NCI-H774 (cell line): ENCODE measurements around the gene HSPA9.

Experiments used
- DNase-seq: peaks from one replicate; lab custom pipeline; 2025; lab: John Stamatoyannopoulos, UW

HSPA9 gene

DNA sequence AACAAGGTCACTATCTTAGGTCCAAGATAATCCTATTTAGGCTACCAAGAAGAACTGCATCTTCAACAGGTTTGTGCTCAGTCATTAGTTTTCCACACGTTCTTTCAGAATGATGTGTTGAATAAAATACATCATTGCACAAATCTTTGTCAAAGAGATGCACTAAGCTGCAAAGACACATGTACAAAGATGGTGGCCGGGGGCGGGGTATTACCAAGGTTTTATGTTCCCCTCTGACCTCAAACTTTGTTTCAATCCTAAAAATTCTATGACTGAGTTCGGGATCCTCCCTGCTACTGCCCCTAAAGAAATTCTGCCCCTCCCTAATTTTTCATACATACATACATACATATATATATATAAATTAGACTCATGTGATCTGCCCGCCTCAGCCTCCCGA, 14.2 kb downstream of the HSPA9 start:
- DNase-seq = no peak

DNA sequence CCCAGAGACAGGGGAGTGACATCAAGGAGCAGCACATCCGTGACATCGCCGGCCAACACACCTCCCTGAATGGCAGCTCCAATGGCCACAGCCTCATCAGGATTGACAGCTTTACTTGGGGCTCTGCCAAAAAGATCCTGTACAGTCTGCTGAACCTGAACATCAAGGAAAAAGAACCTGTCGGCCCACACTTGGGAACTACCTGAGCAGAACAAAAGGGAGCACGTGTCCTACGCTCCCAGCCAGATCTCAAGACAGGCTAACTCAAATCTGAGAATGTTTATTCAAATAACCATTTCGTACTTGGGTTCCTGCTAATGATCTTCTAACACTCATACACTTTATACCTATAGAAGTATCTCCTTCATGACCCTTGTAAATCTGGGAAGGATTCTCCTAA, 15.3 kb downstream of the HSPA9 start:
- no peak for DNase-seq

DNA sequence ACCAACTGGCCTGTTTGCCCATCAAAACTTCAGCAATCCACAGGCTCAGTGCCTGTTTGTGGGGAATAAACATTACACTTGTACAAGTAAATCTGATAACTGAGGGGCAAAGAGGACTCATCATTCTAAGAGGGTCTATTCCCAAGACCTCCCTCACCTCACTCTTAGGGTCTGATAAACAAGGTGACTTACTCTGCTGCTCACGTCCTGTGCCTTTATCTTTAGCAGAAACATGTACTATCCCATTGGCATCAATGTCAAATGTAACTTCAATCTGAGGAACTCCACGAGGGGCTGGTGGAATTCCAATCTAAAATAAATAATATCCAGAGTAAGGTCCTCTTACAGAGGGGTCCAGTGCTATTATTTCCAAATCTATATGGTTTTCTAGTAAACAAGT, 17.5 kb downstream of the HSPA9 start:
- DNase-seq = no peak

DNA sequence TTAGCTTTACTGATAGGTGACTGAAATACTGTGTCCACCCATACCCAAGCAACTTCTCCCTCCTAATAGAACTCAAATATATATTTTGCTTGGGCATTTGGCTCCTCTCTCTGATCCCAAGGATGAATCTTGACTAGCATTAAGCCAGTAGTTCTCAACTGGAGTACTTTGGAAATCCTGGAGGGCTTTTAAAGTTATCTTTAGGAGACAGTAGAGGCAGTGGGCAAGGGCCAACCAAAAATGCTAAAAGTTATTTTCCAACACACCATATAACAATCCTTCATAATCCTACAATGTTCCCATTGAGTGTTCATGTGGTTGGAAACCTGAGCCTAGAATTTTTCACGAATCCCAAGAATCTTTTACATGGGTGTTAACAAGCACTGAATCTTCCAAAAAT, 21.1 kb downstream of the HSPA9 start:
- DNase-seq = no peak

DNA sequence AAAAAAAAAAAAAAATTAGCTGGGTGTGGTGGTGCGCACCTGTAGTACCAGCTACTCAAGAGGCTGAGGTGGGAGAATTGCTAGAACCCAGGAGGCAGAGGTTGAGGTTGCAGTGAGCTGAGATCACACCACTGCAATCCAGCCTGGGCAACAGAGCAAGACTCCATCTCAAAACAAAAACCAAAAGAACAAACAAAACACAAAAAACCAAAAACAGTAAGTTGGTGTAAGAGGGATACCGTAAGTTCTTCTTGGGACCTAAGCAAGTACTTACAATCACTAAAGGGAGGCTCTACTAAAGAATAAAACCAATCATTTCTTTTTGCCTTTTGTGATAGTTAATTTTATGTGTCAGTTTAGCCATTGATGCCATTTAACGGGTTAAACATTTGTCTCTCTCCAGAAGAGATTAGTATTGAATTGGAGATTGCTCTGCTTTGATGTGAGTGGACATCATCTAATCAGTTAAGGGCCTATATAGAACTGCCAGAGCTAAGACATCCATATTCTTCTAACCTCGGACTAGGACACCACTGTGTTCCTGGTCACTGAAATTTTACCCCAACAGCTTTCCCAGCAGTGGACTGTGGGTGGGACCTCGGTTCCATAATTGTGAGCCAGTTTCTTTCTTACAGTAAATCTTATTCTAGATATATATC, 21.6 kb downstream of the HSPA9 start:
- DNase-seq = no peak

DNA sequence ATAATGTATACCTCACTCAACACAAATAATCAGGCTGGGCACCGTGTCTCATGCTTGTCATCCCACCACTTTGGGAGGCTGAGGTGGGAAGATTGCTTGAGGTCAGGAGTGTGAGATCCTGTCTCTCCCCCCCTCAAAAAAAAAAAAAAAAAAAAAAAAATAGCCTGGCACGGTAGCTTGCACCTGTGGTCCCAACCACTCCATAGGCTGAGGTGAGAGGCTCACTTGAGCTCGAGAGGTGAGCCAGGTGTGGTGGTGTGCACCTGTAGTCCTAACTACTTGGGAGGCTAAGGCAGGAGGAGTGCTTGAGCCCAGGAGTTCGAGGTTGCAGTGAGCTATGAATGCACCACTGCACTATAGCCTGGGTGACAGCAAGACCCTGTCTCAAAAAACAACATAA, 22.5 kb downstream of the HSPA9 start:
- DNase-seq = no peak

DNA sequence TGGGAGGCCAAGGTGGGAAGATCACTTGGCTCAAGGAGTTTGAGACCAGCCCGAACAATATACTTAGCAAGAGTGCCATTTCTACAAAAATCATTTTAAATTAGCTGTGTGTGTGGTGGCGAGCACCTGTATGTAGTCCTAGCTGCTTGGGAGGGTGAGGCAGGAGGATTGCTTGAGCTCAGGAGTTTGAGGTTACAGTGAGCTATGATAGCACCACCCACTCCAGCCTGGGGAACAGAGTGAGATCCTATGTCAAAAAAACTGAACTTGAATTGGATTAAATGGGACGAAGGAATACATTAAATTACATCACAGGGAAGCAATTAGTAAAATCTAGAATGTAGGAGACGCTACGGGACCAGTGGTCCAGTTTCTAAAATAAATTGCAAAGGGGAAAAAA, 25.8 kb downstream of the HSPA9 start:
- no peak for DNase-seq

DNA sequence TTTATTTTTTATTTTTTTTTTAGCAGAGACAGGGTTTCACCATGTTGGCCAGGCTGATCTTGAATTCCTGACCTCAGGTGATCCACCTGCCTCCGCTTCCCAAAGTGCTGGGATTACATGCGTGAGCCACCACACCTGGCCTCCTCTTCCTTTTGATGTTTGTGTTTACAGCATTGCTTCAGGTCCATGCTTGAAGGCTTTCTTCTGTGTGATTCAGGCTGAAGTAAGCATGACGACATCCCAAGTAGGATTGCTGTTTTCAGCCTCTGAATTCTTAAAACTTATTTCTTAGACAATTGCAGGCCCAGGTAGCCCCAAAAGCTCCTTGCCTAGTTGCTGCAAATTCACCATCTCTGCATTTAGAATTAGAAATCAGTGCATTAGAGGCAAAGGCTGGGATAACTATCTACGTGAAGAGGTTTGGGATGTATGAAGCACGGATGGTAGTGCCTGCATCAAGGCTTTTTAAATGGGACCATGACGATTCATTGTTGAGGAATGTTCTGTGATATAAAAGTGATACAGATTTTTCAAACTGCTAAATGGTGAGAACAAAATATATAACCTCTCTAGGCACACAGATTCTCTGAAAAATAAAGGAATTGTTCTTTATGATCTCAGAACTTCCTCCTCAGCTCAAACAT, 29.2 kb downstream of the HSPA9 start:
- DNase-seq = no peak

DNA sequence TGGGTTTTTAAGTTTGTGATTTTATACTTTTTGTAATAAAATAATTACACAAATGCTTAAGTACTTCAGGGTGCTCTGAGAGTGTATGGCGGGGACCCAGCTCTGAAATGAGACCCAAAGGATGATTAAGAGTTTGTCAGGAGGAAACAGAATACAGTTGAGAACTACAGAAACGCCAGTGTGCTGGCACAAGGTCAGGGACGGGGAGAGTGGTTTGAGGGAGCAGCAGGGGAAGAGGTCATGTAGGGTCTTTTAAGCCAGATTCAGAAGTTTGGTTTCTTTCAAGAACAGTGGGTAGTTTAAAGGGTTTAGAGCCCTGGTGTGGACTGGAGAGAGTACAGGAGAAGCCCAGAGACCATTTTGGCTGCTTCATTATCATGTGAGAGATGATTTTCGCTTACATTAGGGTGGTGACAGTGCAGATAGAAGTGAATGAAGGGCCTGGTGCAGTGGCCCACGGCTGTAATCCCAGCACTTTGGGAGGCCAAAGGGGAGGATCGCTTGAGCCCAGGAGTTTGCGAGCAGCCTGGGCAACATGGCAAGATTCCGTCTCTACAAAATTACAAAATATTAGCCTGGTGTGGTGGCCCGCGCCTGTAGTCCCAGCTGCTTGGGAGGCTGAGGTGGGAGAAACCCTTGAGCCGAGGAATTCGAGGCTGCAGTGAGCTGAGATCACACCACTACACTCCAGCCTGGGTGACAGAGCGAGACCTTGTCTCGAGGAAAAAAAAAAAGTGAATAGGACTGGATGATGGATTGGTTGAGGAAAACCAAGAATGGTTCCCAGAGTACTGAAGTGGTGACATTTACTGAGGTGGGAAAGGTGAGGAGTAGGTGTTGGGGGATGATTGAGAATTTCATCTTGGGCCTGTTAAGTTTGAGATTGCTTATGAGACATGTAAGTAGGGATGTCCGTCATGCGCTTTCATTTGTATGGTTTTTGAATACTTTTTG, 30.7 kb downstream of the HSPA9 start:
- no peak for DNase-seq

DNA sequence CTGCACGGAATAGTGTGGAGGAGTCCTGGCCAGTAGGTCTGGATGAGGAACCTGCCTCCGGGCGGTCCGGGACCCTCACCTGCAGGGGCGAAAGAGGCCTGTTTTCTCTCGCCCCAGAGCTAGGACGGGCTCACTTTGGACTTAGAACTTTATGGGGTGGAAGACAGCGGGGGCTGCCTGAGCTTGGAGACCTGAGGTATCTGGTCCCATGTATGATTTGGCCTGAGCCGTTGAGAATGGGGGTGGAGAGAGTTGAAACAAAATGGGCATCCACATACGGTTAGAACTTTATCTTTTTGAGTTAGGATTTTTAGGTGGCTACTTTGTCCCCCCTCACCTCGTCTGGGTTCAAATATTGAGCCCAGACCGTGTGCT, 31.5 kb downstream of the HSPA9 start:
- no peak for DNase-seq

DNA sequence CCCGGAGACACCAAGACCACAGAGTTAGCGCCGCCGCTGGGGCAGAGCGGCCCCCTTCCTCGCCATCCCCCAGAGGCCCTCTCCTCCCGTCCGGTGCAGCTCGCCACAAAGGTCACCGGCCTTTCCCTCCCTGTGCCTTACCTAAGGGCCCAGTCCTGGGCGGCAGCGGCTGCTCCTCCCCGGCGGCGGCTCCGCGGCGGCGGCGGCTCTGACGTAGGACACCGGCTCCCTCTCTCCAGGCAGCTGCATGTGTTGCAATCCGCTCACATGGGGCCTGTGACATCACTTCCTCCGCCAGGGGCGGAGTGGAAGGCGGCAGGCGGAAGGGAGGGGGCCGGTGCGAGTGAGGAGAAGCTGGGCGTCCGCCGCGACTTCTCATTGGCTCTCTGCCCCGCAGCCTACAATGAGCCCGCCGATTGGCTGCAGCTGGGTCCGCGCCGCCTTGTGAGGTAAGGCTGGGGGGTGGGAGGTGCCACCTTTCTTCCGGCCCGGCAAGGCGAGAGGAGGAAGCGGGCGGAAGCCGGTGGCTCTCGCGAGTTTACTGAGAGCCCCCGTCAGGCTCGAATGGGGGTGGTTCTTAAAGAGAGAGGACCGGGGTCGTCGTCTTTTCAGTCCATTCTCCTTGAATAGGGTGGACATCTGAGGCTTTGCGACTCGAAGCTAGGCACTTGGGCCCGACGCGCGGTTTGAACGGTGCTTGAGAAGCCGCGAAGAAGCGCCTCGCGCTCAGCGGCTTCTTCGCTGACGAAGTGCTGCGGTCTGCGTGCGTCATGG, 32.1 kb downstream of the HSPA9 start, which contains the start of gene ETF1:
TSS of gene ETF1 (minus strand) at position 281 of the 774 bp plus-strand sequence. CDS start 318 bp downstream, outside the sequence.
- peak; percentile 98 for DNase-seq

DNA sequence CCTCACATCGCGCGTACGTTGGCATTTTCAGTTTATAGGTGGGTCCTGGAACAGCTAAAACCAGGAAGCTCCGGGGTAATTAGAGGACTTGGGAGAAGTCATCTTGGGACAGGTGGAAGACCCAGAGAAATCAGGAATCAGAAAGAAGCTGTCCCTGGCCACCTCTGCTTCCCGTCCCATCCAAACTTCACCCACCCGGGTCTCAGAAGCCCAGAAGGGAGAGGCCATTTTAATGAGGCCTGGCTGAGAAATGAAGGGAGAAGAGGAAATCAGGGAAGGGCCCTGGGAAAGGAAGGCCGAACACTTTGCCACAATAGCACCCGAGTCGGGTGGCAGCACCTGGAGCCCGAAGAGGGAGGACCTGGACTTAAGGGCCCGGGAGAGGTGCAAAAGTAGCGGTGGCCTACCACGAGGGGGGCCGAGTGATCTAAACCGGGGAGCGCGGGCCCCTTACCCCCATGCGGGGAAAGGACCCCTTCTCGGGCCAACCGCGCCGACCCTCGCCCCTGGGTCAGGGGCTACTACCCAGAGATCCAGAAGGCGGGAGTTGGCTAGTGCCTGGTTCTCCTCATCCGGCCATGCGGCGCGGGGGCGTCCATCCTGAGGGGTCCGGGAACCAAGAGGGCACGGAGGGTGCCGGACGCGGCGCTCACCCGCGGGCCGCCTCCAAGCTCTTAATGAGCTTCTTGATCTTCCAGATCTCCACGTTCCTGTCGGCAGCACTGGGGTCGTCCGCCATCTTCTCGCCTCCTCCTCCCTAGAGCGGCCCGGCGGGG, 32.8 kb downstream of the HSPA9 start:
- DNase-seq = no peak

DNA sequence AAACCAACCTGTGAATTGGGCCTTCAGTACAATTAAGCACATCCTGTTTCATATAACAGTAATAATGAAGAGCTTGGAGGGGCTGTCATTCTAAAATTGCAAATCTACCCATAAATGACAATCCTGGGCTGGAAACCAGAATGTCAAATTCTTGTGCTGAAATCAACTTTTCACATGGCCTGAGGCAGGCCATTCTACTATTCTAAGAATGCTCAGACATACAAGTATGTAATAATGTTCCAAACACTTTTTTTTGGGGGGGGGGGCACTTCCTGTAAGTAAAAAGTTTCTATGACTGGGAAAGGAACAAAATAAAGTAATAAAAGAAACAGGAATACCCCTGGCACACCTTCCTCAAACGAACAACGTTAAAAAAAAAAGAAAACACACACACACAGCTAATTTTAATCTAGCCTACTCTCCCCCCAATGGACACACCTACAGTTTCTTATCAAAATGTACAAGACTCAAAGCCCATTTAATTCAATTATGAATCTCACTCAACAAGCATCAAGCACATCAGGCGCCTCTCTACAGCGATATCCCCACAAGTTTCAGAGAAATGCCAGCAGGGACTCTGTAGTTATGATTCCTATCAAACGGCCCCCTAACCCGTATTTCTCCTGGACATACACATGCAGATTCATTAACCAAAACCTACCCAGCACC, 33.6 kb downstream of the HSPA9 start:
- no peak for DNase-seq

DNA sequence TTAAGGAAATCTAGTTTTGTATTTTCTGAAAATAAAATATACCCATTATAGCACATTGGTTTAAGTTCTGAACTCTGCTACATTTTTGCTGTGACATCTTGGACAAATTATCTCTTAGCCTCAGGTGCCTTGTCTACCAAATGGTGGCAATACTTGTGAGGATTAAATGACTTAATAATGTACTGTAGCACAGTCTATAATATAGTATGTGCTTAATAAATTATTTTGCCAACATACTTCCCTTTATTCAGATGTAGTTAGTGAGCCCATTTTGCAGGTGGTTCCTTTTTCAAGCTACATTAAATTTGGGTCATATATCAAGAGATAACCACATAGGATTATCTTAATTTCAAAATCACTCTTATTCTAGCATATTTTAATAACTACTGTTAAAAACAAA, 35.4 kb downstream of the HSPA9 start:
- DNase-seq = no peak

DNA sequence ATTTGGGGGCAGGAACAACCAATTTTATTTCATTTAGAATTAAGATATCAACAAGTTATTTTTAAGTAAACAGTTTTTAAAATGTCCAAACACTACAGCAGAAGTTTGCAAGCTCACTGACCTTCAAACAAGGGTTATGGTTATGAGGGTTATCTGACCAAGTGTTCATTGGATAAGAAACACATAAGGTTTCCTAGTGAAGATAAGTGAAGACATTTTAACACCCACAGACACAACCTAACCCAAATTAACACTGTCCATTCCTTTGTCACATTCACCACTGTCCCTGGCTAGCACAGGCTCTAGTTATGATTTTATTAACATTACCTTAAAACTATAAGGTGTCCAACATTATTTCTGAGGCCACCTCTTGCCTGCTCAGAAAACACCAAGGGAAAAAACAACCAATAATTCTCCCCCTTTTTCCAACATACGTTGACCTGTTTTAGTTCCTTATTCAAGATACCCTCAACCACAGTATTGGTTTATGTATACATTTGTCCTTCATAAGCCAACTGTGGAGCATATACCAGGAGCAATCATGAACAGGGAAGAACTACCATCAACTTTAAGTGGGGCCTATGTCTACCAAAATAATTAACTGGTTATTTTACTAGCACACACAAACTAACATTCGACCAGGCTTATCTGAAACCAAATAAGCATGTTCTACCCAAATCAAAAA, 36.1 kb downstream of the HSPA9 start:
- DNase-seq = no peak

DNA sequence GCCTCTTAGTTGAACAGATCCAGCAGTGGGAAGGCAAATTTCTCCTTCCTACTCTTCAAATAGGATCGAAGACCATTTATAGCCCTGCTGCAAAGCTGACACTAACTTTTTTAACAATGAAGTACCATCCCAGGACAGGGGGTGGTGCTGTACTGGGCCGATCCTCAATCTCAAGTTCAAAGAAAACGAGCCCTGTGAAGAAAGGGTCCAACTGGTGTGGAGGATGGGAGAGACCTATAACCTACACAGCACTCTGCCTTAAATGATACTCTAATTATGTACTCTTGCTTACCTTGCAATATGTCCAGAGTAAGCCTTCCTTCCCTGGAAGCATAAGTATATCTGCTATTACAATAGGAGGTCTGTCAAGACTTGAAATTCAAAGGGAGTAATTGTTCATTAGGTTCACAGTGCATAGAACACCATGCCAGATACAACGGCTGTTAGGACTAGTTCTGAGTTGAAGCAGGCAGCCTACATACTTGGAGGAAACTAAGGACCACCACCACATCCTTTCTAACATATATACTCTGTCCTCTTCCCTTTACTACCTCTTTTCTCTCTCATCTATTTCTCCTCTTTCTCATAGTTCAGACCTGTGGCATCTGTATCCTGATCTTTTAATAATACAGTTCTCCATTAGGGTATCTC, 38.4 kb downstream of the HSPA9 start:
- no peak for DNase-seq

DNA sequence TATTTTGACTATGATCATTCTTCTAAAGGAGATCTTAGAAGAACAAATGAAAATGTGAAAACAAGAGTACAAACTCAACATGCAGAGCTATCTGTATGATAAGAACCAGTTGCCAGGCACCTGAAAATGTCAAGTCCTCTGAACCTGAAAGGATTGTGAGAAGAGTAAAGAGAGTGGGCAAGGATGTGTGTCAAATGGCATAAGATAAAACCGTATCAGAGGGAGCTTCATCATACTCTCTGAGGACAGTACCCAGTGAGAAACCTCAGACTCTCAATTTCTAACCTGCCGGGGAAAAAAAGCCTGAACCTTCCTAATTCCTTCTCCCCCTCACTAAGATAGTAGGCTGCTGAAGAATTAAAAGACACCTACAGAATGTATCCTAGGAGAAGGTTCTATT, 39.0 kb downstream of the HSPA9 start:
- no peak for DNase-seq

DNA sequence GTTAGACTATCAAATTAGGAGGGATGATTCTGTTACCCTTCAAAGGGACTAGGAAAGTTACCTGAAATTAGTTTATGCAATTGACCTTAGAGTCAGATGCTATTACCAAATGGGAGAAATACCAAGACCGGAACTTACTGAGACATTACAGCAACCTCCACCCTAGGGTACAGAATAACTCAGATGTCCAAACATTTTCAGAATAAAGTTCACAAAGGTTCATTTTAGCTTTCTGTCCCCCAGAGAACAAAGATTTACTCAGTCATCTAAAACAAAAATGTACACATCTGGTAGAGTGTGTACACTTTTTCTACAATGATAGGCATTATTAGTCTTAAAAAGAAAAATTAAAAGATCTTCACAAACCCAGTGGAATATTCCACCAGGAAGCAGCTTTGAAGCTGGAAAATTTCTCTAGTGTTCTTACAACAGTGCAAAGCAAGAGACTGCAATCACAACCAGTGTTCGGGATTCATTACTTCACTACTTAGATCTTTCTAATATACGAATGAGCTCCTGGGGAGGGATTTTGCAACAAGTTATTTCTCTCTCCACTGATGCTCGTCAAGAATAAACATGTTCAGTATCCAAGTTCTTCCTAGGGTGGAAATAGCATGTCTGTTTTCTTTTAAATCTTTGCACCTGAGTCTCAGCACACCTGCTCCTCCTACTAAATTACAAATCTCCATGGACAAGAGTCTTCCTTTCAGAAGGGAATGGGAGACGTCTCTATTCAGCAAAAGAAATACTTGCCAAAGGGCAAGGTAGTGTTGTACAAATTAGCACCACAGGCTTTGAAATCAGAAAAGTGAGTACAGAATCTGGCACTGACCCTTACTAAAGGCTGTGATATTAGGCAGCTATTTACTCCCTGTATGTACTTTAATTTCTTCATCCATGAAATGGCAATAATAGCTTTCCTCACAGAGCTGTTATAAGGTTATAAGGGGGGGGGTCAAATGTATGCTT, 40.9 kb downstream of the HSPA9 start:
- DNase-seq = no peak
